Gastrocnemius medialis (tissue), 4 donors: ENCODE data around the gene CTIF. TPM values are rescaled to one million over a fixed set of nuclear protein-coding genes. Genes with fewer than 3 reads are reported as not detected.

Source experiments
- ATAC-seq, 2 donors: fragments of 150-250 bp; one replicate each; pipeline ENCODE4 v1.9.1; 2016
- DNase-seq, 2 donors: peaks; one replicate each; pipeline ENCODE4 v3.0.0-alpha.2; 2019
- H3K27ac ChIP-seq, 4 donors: fragments of 200-600 bp; sonication (generic); 1 replicate in 1 of 4; 2 replicates in 3 of 4; pipeline ENCODE4 v1.5.1; 2016 to 2018; ENCODE audit warnings: mild to moderate bottlenecking in 2 of 4, moderate library complexity in 1 of 4
- H3K27me3 ChIP-seq, 3 donors: fragments of 200-600 bp; sonication (generic) in 2 of 3; 1 replicate in 1 of 3; 2 replicates in 2 of 3; pipeline versions ENCODE4 v1.5.1 to v1.6.0; 2016 to 2019; ENCODE audit warnings: mild to moderate bottlenecking in 1 of 3, moderate library complexity in 1 of 3
- H3K36me3 ChIP-seq, 2 donors: fragments of 200-600 bp; sonication (generic) in 1 of 2; one replicate each; pipeline ENCODE4 v1.5.1; 2017 to 2018
- H3K4me1 ChIP-seq, 2 donors: fragments of 200-600 bp; sonication (generic) in 1 of 2; one replicate each; pipeline ENCODE4 v1.5.1; 2016 to 2017; ENCODE audit warnings: mild to moderate bottlenecking in 2 of 2
- H3K4me3 ChIP-seq, 4 donors: fragments of 200-600 bp; sonication (generic) in 3 of 4; 1 replicate in 1 of 4; 2 replicates in 3 of 4; pipeline ENCODE4 v1.5.1; 2016 to 2019; ENCODE audit warnings: mild to moderate bottlenecking in 2 of 4
- H3K9me3 ChIP-seq, 3 donors: fragments of 200-600 bp; sonication (generic) in 2 of 3; 1 replicate in 1 of 3; 2 replicates in 2 of 3; pipeline ENCODE4 v1.5.1; 2016 to 2019
- CTCF ChIP-seq, 5 experiments: fragments of 450-650 bp in 3 of 5; fragments of 200-600 bp in 2 of 5; sonication (generic) in 2 of 5; IDR thresholded peaks in 4 of 5; conservative IDR thresholded peaks in 1 of 5; 1 replicate in 4 of 5; 2 replicates in 1 of 5; pipeline ENCODE4 v1.5.1; 2016 to 2019; ENCODE audit warnings: antibody characterized with exemption in 5 of 5, mild to moderate bottlenecking in 3 of 5, moderate library complexity in 3 of 5
- POLR2A ChIP-seq, 2 donors: fragments of 450-650 bp; IDR thresholded peaks; one replicate each; pipeline ENCODE4 v1.6.1; 2017; ENCODE audit warnings: antibody characterized with exemption in 2 of 2, mild to moderate bottlenecking in 2 of 2, moderate library complexity in 2 of 2
- in situ Hi-C, 4 donors: fragments of 200-750 bp; cut with MboI; loops; one replicate each; pipeline versions ENCODE4 v1.15.0 to v1.8.0; 2017; ENCODE audit warnings: low sequenced_read_pairs in 4 of 4
- intact Hi-C: fragments of 100-400 bp; cut with DNase I; formaldehyde crosslinking; loops from one replicate; pipeline ENCODE4 v1.15.1; 2023; ENCODE audit warnings: low total_unique reads
- total RNA-seq, 4 donors: library from RNA; depleted of rRNA; stranded (reverse); fragments of >200 nt; gene quantifications; one replicate each; pipeline versions ENCODE4 v1.1.0 to v1.2.3, GENCODE V29; 2016

Gene CTIF
- total RNA-seq, 4 donors from 2014 or later, result 20.2 to 35.4 (median 23.1) TPM

GRCh38 chr18:48694295-48694694 lies 155.5 kb downstream of the CTIF start:
- intact Hi-C loops, result loop anchor here (10.0 kb wide), 1 partner anchor 71 kb away; no protein-coding TSS in a partner anchor
- no peaks in the 10 kb centered on the region for H3K27me3 ChIP-seq
- in situ Hi-C loops, result loop anchor here in 3 of 4 donors (25.0 kb wide), 4 partner anchors 243 to 743 kb away; partner anchors contain the start of gene SMAD7 (in 1 of the 3)
- peak; percentile 45 to 73 for DNase-seq
- H3K4me1 ChIP-seq, result peaks cover 29 to 35% of the 10 kb centered on the region in 2 donors
- no peaks in the 10 kb centered on the region for H3K9me3 ChIP-seq
- peak overlapping the region; percentile 72 to 79 (median 74) for H3K27ac ChIP-seq
- no peaks in the 10 kb centered on the region for H3K36me3 ChIP-seq
- peak; percentile 80 to 93 for ATAC-seq
- no peak overlapping the region for H3K4me3 ChIP-seq
- no peak for TF ChIP-seq POLR2A (IDR thresholded peaks at IDR 0.05)
- no peak for TF ChIP-seq CTCF (IDR thresholded peaks at IDR 0.05 in 4 of 5, conservative IDR thresholded peaks at IDR 0.05 in 1 of 5)

GRCh38 chr18:48695671-48696070 lies 156.8 kb downstream of the CTIF start:
- Histone ChIP-seq H3K4me3 (no peak overlapping the region), H3K9me3 (no peaks in the 10 kb centered on the region), H3K4me1 (peaks cover 29 to 35% of the 10 kb centered on the region in 2 donors), H3K36me3 (no peaks in the 10 kb centered on the region), H3K27ac (no peak overlapping the region), H3K27me3 (no peaks in the 10 kb centered on the region)
- in situ Hi-C loops (loop anchor here in 3 of 4 donors (25.0 kb wide), 4 partner anchors 242 to 742 kb away; partner anchors contain the start of gene SMAD7 (in 1 of the 3)), intact Hi-C loops (loop anchor here (10.0 kb wide), 1 partner anchor 69 kb away; no protein-coding TSS in a partner anchor)
- DNase-seq, result no peak
- ATAC-seq, result no peak
- TF ChIP-seq POLR2A (IDR thresholded peaks at IDR 0.05) (no peak), CTCF (IDR thresholded peaks at IDR 0.05 in 4 of 5, conservative IDR thresholded peaks at IDR 0.05 in 1 of 5) (no peak)

GRCh38 chr18:48696218-48696617 lies 157.4 kb downstream of the CTIF start:
- intact Hi-C loops (loop anchor here (10.0 kb wide), 1 partner anchor 69 kb away; no protein-coding TSS in a partner anchor), in situ Hi-C loops (loop anchor here in 3 of 4 donors (25.0 kb wide), 4 partner anchors 241 to 741 kb away; partner anchors contain the start of gene SMAD7 (in 1 of the 3))
- Histone ChIP-seq H3K4me1 (peaks cover 29 to 35% of the 10 kb centered on the region in 2 donors), H3K36me3 (no peaks in the 10 kb centered on the region), H3K27ac (no peak overlapping the region), H3K9me3 (no peaks in the 10 kb centered on the region), H3K27me3 (no peaks in the 10 kb centered on the region), H3K4me3 (no peak overlapping the region)
- TF ChIP-seq CTCF (IDR thresholded peaks at IDR 0.05 in 4 of 5, conservative IDR thresholded peaks at IDR 0.05 in 1 of 5) (no peak), POLR2A (IDR thresholded peaks at IDR 0.05) (no peak)
- DNase-seq (no peak), ATAC-seq (no peak)

GRCh38 chr18:48697441-48697840 lies 158.6 kb downstream of the CTIF start:
- Histone ChIP-seq H3K36me3 (no peaks in the 10 kb centered on the region), H3K27ac (no peak overlapping the region), H3K4me3 (no peak overlapping the region), H3K27me3 (no peaks in the 10 kb centered on the region), H3K9me3 (no peaks in the 10 kb centered on the region), H3K4me1 (peaks cover 27 to 35% of the 10 kb centered on the region in 2 donors)
- TF ChIP-seq POLR2A (IDR thresholded peaks at IDR 0.05) (no peak), CTCF (IDR thresholded peaks at IDR 0.05 in 4 of 5, conservative IDR thresholded peaks at IDR 0.05 in 1 of 5) (no peak)
- ATAC-seq, result no peak
- intact Hi-C loops, result loop anchor here (10.0 kb wide), 1 partner anchor 67 kb away; no protein-coding TSS in a partner anchor
- in situ Hi-C loops, result loop anchor here in 3 of 4 donors (25.0 kb wide), 4 partner anchors 240 to 740 kb away; partner anchors contain the start of gene SMAD7 (in 1 of the 3)
- DNase-seq, result no peak
